DOHH2 (cell line): Measurements from ENCODE around the gene TOP2A.

ENCODE experiments used
- EZH2phosphoT487 ChIP-seq: fragments of 200-600 bp; sonication (generic); IDR thresholded peaks from 2 replicates; pipeline ENCODE4 v1.6.1; 2017; ENCODE audit warnings: borderline replicate concordance, mild to moderate bottlenecking, antibody characterized with exemption, low read length, moderate library complexity, mixed read lengths
- TF ChIP-seq, protein P1 (sequence below): fragments of 200-600 bp; sonication (generic); IDR thresholded peaks from one replicate; pipeline ENCODE4 v1.5.1; 2014; ENCODE audit warnings: antibody characterized with exemption, mild to moderate bottlenecking, low read depth, low read length; ENCODE audit not compliant: poor library complexity, severe bottlenecking

GRCh38 chr17:40443196-40443987 is 25.7 kb upstream of the TOP2A start, which contains the start of gene IGFBP4:
- TF ChIP-seq, protein P1, sequence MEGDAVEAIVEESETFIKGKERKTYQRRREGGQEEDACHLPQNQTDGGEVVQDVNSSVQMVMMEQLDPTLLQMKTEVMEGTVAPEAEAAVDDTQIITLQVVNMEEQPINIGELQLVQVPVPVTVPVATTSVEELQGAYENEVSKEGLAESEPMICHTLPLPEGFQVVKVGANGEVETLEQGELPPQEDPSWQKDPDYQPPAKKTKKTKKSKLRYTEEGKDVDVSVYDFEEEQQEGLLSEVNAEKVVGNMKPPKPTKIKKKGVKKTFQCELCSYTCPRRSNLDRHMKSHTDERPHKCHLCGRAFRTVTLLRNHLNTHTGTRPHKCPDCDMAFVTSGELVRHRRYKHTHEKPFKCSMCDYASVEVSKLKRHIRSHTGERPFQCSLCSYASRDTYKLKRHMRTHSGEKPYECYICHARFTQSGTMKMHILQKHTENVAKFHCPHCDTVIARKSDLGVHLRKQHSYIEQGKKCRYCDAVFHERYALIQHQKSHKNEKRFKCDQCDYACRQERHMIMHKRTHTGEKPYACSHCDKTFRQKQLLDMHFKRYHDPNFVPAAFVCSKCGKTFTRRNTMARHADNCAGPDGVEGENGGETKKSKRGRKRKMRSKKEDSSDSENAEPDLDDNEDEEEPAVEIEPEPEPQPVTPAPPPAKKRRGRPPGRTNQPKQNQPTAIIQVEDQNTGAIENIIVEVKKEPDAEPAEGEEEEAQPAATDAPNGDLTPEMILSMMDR, result no peak
- no peak; the same call in 1 of the 2 replicates for TF ChIP-seq EZH2phosphoT487
